Measurements from ENCODE around the gene MED26. TPM values are rescaled to one million over a fixed set of nuclear protein-coding genes. Genes with fewer than 3 reads are reported as not detected.

MED26 gene
- total and polyA plus RNA-seq, 2 of the 13 experiments (the other 11 are each of a cell fraction or from before 2014, with no cell fraction given): 3.5 to 3.8 TPM

- TF ChIP-seq HES4 (CRISPR knock-in tag; IDR thresholded peaks at IDR 0.05; ENCODE audit: borderline replicate concordance) (peak; percentile 24; the same call in 1 of the 2 replicates), ZFP37 (CRISPR knock-in tag; IDR thresholded peaks at IDR 0.05; ENCODE audit: borderline replicate concordance) (0 out of 2 replicates have a peak, but pooled peaks have one; percentile 58), IKZF1 (IDR thresholded peaks at IDR 0.05) (no peak), ZFP82 (CRISPR knock-in tag; IDR thresholded peaks at IDR 0.05; ENCODE audit: borderline replicate concordance) (no peak), ZMYM4 (CRISPR knock-in tag; IDR thresholded peaks at IDR 0.05) (peak; percentile 78), NFYB (CRISPR knock-in tag; IDR thresholded peaks at IDR 0.05) (peak; percentile 97), HOMEZ (CRISPR knock-in tag; IDR thresholded peaks at IDR 0.05; ENCODE audit: low read depth) (peak; percentile 64; the same call in 1 of the 2 replicates), ZMAT3 (CRISPR knock-in tag; conservative IDR thresholded peaks at IDR 0.05) (no peak), HIVEP1 (CRISPR knock-in tag; IDR thresholded peaks at IDR 0.05) (peak; percentile 92), MYNN (CRISPR knock-in tag; IDR thresholded peaks at IDR 0.05; ENCODE audit: low read depth) (no peak), HNF1B (CRISPR knock-in tag; IDR thresholded peaks at IDR 0.05) (peak; percentile 55; the same call in 1 of the 2 replicates), FOXP4 (CRISPR knock-in tag; IDR thresholded peaks at IDR 0.05) (peak; percentile 43; the same call in 1 of the 2 replicates), ZNF878 (CRISPR knock-in tag; IDR thresholded peaks at IDR 0.05) (peak; percentile 62; the same call in 1 of the 2 replicates), DNMT1 (CRISPR knock-in tag; IDR thresholded peaks at IDR 0.05) (no peak), ONECUT2 (CRISPR knock-in tag; IDR thresholded peaks at IDR 0.05) (no peak), GMEB2 (CRISPR knock-in tag; IDR thresholded peaks at IDR 0.05; ENCODE audit: low read depth) (peak; percentile 67), ZNF557 (CRISPR knock-in tag; IDR thresholded peaks at IDR 0.05) (no peak), RFXANK (CRISPR knock-in tag; IDR thresholded peaks at IDR 0.05) (no peak; the same call in 1 of the 2 replicates), ZFYVE20 (CRISPR knock-in tag; IDR thresholded peaks at IDR 0.05; ENCODE audit: borderline replicate concordance, low read depth) (no peak), CHD2 (IDR thresholded peaks at IDR 0.05; ENCODE audit: low read depth, low read length) (0 out of 2 replicates have a peak, but pooled peaks have one; percentile 37), SMARCE1 (IDR thresholded peaks at IDR 0.05; ENCODE audit: borderline replicate concordance) (no peak), SP140L (CRISPR knock-in tag; IDR thresholded peaks at IDR 0.05; ENCODE audit: borderline replicate concordance) (no peak), ZNF225 (CRISPR knock-in tag; IDR thresholded peaks at IDR 0.05) (peak; percentile 87; the same call in 1 of the 2 replicates), SSRP1 (CRISPR knock-in tag; IDR thresholded peaks at IDR 0.05) (no peak), ZNF879 (CRISPR knock-in tag; IDR thresholded peaks at IDR 0.05) (0 out of 2 replicates have a peak, but pooled peaks have one; percentile 15)
Observed at GRCh38 chr19:16659832-16660708, 32.1 kb upstream of the MED26 start, which contains the start of gene SMIM7 (continued).
